BJ (cell line): ENCODE results near the gene NIN. TPM values are rescaled to one million over a fixed set of nuclear protein-coding genes. Genes with fewer than 3 reads are reported as not detected.

Source experiments
- CTCF ChIA-PET: fragments of 350-600 bp; formaldehyde crosslinking; extraction: SDS; loops from one replicate; lab custom pipeline; 2021; ENCODE audit warnings: antibody characterized with exemption, inconsistent platforms; lab: Yijun Ruan, JAX
- POLR2A ChIA-PET: fragments of 300-600 bp; sonication (Branson Sonifier 250); formaldehyde crosslinking; extraction: SDS; loops from one replicate; lab custom pipeline; 2021; ENCODE audit warnings: antibody characterized with exemption; lab: Charles Lee
- DNase-seq: peaks from one replicate; pipeline ENCODE4 v3.0.0-alpha.2; 2011; ENCODE audit warnings: low read depth
- H3K27me3 ChIP-seq: 2 replicates; pipeline ENCODE4 v1.6.0; 2011; ENCODE audit warnings: low read length; ENCODE audit not compliant: control insufficient read depth, insufficient read depth
- H3K36me3 ChIP-seq: 2 replicates; pipeline ENCODE4 v1.5.1; 2011; ENCODE audit warnings: low read length; ENCODE audit not compliant: control insufficient read depth, insufficient read depth
- H3K4me3 ChIP-seq: 2 replicates; pipeline ENCODE4 v1.5.1; 2011; ENCODE audit warnings: low read depth, mild to moderate bottlenecking, control low read depth, low read length
- polyA plus RNA-seq: library from polyadenylated mRNA; depleted of rRNA; stranded (reverse); fragments of >200 nt; gene quantifications from 2 replicates; pipeline ENCODE4 v1.2.3, GENCODE V29; 2011
- TF ChIP-seq, protein P1 (sequence below): IDR thresholded peaks from 2 replicates; pipeline ENCODE4 v1.5.1; 2011; ENCODE audit warnings: low read depth, mild to moderate bottlenecking, control low read depth, inconsistent platforms, low read length, moderate library complexity; ENCODE audit not compliant: insufficient read depth

Gene NIN
- polyA plus RNA-seq, 1 experiment, result 11.4 TPM

GRCh38 chr14:50860478-50861086, 29.6 kb upstream of the NIN start:
- peak; percentile 25 for DNase-seq
- H3K4me3 ChIP-seq, result peak overlapping the region; percentile 41
- CTCF ChIA-PET, result interaction anchor here (0.6 to 4.4 kb wide), 32 partner anchors 9 to 318 kb away, joined by 3 to 56 read pairs (median 5); partner anchors contain the start of gene ABHD12B
- TF ChIP-seq, protein P1, sequence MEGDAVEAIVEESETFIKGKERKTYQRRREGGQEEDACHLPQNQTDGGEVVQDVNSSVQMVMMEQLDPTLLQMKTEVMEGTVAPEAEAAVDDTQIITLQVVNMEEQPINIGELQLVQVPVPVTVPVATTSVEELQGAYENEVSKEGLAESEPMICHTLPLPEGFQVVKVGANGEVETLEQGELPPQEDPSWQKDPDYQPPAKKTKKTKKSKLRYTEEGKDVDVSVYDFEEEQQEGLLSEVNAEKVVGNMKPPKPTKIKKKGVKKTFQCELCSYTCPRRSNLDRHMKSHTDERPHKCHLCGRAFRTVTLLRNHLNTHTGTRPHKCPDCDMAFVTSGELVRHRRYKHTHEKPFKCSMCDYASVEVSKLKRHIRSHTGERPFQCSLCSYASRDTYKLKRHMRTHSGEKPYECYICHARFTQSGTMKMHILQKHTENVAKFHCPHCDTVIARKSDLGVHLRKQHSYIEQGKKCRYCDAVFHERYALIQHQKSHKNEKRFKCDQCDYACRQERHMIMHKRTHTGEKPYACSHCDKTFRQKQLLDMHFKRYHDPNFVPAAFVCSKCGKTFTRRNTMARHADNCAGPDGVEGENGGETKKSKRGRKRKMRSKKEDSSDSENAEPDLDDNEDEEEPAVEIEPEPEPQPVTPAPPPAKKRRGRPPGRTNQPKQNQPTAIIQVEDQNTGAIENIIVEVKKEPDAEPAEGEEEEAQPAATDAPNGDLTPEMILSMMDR, result peak; percentile 75
- no peaks in the 10 kb centered on the region for H3K27me3 ChIP-seq
- H3K36me3 ChIP-seq, result no peaks in the 10 kb centered on the region
- POLR2A ChIA-PET, result interaction anchor here (0.6 to 0.7 kb wide), 3 partner anchors 20 to 80 kb away, joined by 3 to 5 read pairs (median 3); no protein-coding TSS in a partner anchor

GRCh38 chr14:50859296-50859624, 28.3 kb upstream of the NIN start:
- Histone ChIP-seq H3K4me3 (no peak overlapping the region), H3K36me3 (no peaks in the 10 kb centered on the region), H3K27me3 (no peaks in the 10 kb centered on the region)
- DNase-seq, result no peak
- CTCF ChIA-PET, result interaction anchor here (1.0 to 4.4 kb wide), 16 partner anchors 11 to 327 kb away, joined by 3 to 56 read pairs (median 5); partner anchors contain the start of genes ABHD12B, MAP4K5 and PYGL
- POLR2A ChIA-PET, result interaction anchor here (0.5 kb wide), 1 partner anchor 146 kb away, joined by 18 read pairs; no protein-coding TSS in a partner anchor
- TF ChIP-seq, protein P1, result no peak

- Histone ChIP-seq H3K27me3 (no peaks in the 10 kb centered on the region), H3K36me3 (no peaks in the 10 kb centered on the region), H3K4me3 (no peak overlapping the region)
- CTCF ChIA-PET, result interaction anchor here (0.7 to 1.3 kb wide), 2 partner anchors 10 to 223 kb away, joined by 3 to 6 read pairs; no protein-coding TSS in a partner anchor
- no peak for DNase-seq
- POLR2A ChIA-PET, result no interaction called here
- TF ChIP-seq, protein P1, result no peak
These were observed 25.7 kb upstream of the NIN start for GRCh38 chr14:50856660-50857059.

DNA sequence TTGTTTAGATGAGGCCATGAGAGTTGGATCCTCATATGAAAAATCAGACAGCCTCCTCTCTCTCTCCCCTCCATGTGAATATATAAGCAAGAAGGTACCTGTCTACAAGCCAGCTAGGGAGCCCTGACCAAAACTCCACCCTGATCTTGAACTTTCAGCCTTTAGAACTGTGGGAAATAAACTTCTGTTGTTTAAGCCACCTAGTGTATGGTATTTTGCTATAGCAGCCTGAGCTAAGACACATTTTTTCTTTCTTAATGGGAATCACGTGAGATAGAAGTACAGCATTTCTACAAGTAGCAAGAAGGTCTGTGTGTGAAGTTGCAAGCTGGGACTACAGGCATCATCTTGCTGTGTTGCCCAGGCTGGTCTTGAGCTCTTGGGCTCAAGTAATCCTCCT, 24.6 kb upstream of the NIN start:
- H3K36me3 ChIP-seq, result no peaks in the 10 kb centered on the region
- ChIA-PET POLR2A (no interaction called here), CTCF (interaction anchor here (0.7 to 1.3 kb wide), 3 partner anchors 8 to 35 kb away, joined by 3 read pairs; no protein-coding TSS in a partner anchor)
- TF ChIP-seq, protein P1, result peak; percentile 25; the same call in 1 of the 2 replicates
- no peak for DNase-seq
- H3K27me3 ChIP-seq, result no peaks in the 10 kb centered on the region
- H3K4me3 ChIP-seq, result no peak overlapping the region

DNA sequence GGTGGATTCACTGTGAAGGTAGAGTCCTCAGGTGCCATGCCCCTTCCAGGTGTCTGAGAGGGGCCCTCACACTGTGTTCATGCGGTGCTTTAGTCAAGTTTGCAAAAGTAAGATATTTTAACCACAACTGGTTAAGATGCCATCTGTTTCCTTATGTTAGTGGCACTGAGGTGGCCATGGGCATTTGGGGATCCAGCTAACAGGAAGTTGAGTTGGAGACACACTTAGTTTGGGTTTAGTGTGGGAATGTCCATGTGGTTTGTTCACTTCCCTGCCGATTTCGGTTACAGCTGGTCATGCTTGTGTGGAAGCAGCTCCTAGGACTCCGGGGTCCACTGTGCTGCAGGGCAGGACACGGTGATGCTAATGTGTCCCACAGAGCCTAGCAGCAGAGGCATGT, 23.6 kb upstream of the NIN start:
- DNase-seq, result no peak
- POLR2A ChIA-PET, result no interaction called here
- H3K4me3 ChIP-seq, result no peak overlapping the region
- TF ChIP-seq, protein P1, result no peak
- no peaks in the 10 kb centered on the region for H3K27me3 ChIP-seq
- CTCF ChIA-PET, result no interaction called here
- no peaks in the 10 kb centered on the region for H3K36me3 ChIP-seq
